ENCODE data around the gene DUSP16.
"Not testable (repeated sequence)": the region's sequence is repeated elsewhere in the genome, so short reads cannot be mapped to it uniquely, and the experiment has no call there.

The DUSP16 gene

GRCh38 chr12:12498210-12498609 lies 64.5 kb downstream of the DUSP16 start:
- no peak for DNase-seq (ENCODE audit: low read depth in 2 of 2)

GRCh38 chr12:12495536-12495935 lies 67.1 kb downstream of the DUSP16 start:
- no peak for DNase-seq (ENCODE audit: low read depth in 2 of 2)

GRCh38 chr12:12492547-12492946 lies 70.1 kb downstream of the DUSP16 start:
- DNase-seq (ENCODE audit: low read depth in 2 of 2) = no peak

GRCh38 chr12:12491606-12492005 lies 71.1 kb downstream of the DUSP16 start:
- no peak for DNase-seq (ENCODE audit: low read depth in 2 of 2)

GRCh38 chr12:12488823-12489550 lies 73.7 kb downstream of the DUSP16 start:
- DNase-seq (ENCODE audit: low read depth in 2 of 2) = no peak

GRCh38 chr12:12488296-12488695 lies 74.4 kb downstream of the DUSP16 start:
- no peak for DNase-seq (ENCODE audit: low read depth in 2 of 2)

- DNase-seq (ENCODE audit: low read depth in 2 of 2) = no peak
Observed at GRCh38 chr12:12487490-12487889, 75.2 kb downstream of the DUSP16 start.

GRCh38 chr12:12486661-12487240 lies 75.9 kb downstream of the DUSP16 start:
- DNase-seq (ENCODE audit: low read depth in 2 of 2) = no peak

- DNase-seq (ENCODE audit: low read depth in 2 of 2) = no peak
Observed at GRCh38 chr12:12483438-12483837, 79.2 kb downstream of the DUSP16 start.

GRCh38 chr12:12482959-12483358 lies 79.7 kb downstream of the DUSP16 start:
- DNase-seq (ENCODE audit: low read depth in 2 of 2) = no peak

- no peak for DNase-seq (ENCODE audit: low read depth in 2 of 2)
Observed at GRCh38 chr12:12482150-12482761, 80.4 kb downstream of the DUSP16 start.

GRCh38 chr12:12481631-12482030 lies 81.0 kb downstream of the DUSP16 start:
- no peak for DNase-seq (ENCODE audit: low read depth in 2 of 2)

GRCh38 chr12:12480074-12480473 lies 82.6 kb downstream of the DUSP16 start:
- DNase-seq (ENCODE audit: low read depth in 2 of 2) = no peak

- no peak for DNase-seq (ENCODE audit: low read depth in 2 of 2)
Observed at GRCh38 chr12:12477532-12477890, 85.2 kb downstream of the DUSP16 start.

- no peak for DNase-seq (ENCODE audit: low read depth in 2 of 2)
Observed at GRCh38 chr12:12476857-12477531, 85.7 kb downstream of the DUSP16 start.

GRCh38 chr12:12474931-12475795 lies 87.5 kb downstream of the DUSP16 start:
- DNase-seq (ENCODE audit: low read depth in 2 of 2) = no peak

GRCh38 chr12:12474471-12474928 lies 88.2 kb downstream of the DUSP16 start:
- DNase-seq (ENCODE audit: low read depth in 2 of 2) = no peak

- no peak for DNase-seq (ENCODE audit: low read depth in 2 of 2)
Observed at GRCh38 chr12:12473223-12473622, 89.4 kb downstream of the DUSP16 start.

- not testable (repeated sequence) for DNase-seq (ENCODE audit: low read depth in 2 of 2)
Observed at GRCh38 chr12:12471982-12472961, 90.4 kb downstream of the DUSP16 start.

GRCh38 chr12:12470751-12471306 lies 91.8 kb downstream of the DUSP16 start:
- no peak for DNase-seq (ENCODE audit: low read depth in 2 of 2)

Measured in stimulated activated CD4-positive, alpha-beta T cell treated with anti-CD3 and anti-CD28 coated beads, Interleukin-1b, Interleukin-23, amount 100 ng/mL, for 4 hours (primary cell).